ENCODE data around the gene EEF2K. TPM values are rescaled to one million over a fixed set of nuclear protein-coding genes. Genes with fewer than 3 reads are reported as not detected.

The EEF2K gene
- total and polyA plus RNA-seq, 2 of the 13 experiments (the other 11 are each of a cell fraction or from before 2014, with no cell fraction given), result 22.0 to 23.8 TPM

DNA sequence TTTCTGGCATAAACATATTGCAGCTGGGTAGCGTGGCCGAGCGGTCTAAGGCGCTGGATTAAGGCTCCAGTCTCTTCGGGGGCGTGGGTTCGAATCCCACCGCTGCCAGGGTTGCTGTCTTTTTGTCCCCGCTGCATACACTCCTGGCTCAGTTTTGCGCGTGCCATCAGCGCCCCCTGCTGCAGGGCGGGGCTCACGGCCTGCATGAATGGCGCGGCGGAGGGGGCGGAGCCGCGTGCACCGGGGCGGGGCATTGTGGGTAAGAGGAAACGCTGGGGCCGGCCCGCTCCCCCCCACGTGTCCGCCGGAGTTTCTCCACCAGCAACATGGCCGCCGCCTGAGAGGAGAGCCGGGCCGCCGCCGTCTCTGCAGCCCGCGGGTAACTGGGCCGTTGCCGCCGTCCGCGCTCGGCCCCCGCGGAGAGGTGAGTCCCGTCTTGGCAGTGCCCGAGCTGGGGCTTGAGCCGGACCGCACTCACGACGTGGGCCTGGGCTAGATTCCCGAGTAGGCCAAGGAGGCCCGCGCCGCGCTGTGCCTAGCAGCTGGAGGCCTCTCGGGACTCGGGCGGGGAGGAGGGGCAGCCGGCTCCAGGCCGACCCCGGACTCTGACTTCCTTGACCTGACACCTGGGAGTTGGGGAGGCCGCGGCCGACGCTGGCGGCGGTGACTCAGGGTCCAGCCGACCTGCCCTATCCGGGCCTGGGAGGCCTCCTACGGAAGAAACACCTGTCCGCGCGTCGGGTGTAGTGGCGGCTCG is 91.2 kb downstream of the EEF2K start, which contains the start of gene POLR3E (continued):
- TF ChIP-seq, protein P1, sequence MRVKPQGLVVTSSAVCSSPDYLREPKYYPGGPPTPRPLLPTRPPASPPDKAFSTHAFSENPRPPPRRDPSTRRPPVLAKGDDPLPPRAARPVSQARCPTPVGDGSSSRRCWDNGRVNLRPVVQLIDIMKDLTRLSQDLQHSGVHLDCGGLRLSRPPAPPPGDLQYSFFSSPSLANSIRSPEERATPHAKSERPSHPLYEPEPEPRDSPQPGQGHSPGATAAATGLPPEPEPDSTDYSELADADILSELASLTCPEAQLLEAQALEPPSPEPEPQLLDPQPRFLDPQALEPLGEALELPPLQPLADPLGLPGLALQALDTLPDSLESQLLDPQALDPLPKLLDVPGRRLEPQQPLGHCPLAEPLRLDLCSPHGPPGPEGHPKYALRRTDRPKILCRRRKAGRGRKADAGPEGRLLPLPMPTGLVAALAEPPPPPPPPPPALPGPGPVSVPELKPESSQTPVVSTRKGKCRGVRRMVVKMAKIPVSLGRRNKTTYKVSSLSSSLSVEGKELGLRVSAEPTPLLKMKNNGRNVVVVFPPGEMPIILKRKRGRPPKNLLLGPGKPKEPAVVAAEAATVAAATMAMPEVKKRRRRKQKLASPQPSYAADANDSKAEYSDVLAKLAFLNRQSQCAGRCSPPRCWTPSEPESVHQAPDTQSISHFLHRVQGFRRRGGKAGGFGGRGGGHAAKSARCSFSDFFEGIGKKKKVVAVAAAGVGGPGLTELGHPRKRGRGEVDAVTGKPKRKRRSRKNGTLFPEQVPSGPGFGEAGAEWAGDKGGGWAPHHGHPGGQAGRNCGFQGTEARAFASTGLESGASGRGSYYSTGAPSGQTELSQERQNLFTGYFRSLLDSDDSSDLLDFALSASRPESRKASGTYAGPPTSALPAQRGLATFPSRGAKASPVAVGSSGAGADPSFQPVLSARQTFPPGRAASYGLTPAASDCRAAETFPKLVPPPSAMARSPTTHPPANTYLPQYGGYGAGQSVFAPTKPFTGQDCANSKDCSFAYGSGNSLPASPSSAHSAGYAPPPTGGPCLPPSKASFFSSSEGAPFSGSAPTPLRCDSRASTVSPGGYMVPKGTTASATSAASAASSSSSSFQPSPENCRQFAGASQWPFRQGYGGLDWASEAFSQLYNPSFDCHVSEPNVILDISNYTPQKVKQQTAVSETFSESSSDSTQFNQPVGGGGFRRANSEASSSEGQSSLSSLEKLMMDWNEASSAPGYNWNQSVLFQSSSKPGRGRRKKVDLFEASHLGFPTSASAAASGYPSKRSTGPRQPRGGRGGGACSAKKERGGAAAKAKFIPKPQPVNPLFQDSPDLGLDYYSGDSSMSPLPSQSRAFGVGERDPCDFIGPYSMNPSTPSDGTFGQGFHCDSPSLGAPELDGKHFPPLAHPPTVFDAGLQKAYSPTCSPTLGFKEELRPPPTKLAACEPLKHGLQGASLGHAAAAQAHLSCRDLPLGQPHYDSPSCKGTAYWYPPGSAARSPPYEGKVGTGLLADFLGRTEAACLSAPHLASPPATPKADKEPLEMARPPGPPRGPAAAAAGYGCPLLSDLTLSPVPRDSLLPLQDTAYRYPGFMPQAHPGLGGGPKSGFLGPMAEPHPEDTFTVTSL (CRISPR knock-in tag; IDR thresholded peaks at IDR 0.05; ENCODE audit: borderline replicate concordance), result peak; percentile 85; the same call in 1 of the 2 replicates
- TF ChIP-seq, protein P2, sequence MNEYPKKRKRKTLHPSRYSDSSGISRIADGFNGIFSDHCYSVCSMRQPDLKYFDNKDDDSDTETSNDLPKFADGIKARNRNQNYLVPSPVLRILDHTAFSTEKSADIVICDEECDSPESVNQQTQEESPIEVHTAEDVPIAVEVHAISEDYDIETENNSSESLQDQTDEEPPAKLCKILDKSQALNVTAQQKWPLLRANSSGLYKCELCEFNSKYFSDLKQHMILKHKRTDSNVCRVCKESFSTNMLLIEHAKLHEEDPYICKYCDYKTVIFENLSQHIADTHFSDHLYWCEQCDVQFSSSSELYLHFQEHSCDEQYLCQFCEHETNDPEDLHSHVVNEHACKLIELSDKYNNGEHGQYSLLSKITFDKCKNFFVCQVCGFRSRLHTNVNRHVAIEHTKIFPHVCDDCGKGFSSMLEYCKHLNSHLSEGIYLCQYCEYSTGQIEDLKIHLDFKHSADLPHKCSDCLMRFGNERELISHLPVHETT (CRISPR knock-in tag; conservative IDR thresholded peaks at IDR 0.05), result peak; percentile 97
- TF ChIP-seq RBM39 (IDR thresholded peaks at IDR 0.05; ENCODE audit: low read depth, low read length, poor library complexity, severe bottlenecking) (peak; percentile 87), ZBTB1 (CRISPR knock-in tag; IDR thresholded peaks at IDR 0.05; ENCODE audit: borderline replicate concordance) (peak; percentile 17; the same call in 1 of the 2 replicates), NRL (CRISPR knock-in tag; IDR thresholded peaks at IDR 0.05; ENCODE audit: borderline replicate concordance) (peak; percentile 99), FOSL2 (CRISPR knock-in tag; IDR thresholded peaks at IDR 0.05) (peak; percentile 81), MATR3 (CRISPR knock-in tag; IDR thresholded peaks at IDR 0.05) (no peak), ZNF567 (CRISPR knock-in tag; IDR thresholded peaks at IDR 0.05; ENCODE audit: borderline replicate concordance) (peak; percentile 75; the same call in 1 of the 2 replicates), CEBPB (IDR thresholded peaks at IDR 0.05; ENCODE audit: borderline replicate concordance, low read depth, low read length) (no peak), ZSCAN20 (CRISPR knock-in tag; IDR thresholded peaks at IDR 0.05; ENCODE audit: borderline replicate concordance) (peak; percentile 96; the same call in 1 of the 2 replicates), EED (CRISPR knock-in tag; IDR thresholded peaks at IDR 0.05) (peak; percentile 100)
- TF ChIP-seq, protein P3, sequence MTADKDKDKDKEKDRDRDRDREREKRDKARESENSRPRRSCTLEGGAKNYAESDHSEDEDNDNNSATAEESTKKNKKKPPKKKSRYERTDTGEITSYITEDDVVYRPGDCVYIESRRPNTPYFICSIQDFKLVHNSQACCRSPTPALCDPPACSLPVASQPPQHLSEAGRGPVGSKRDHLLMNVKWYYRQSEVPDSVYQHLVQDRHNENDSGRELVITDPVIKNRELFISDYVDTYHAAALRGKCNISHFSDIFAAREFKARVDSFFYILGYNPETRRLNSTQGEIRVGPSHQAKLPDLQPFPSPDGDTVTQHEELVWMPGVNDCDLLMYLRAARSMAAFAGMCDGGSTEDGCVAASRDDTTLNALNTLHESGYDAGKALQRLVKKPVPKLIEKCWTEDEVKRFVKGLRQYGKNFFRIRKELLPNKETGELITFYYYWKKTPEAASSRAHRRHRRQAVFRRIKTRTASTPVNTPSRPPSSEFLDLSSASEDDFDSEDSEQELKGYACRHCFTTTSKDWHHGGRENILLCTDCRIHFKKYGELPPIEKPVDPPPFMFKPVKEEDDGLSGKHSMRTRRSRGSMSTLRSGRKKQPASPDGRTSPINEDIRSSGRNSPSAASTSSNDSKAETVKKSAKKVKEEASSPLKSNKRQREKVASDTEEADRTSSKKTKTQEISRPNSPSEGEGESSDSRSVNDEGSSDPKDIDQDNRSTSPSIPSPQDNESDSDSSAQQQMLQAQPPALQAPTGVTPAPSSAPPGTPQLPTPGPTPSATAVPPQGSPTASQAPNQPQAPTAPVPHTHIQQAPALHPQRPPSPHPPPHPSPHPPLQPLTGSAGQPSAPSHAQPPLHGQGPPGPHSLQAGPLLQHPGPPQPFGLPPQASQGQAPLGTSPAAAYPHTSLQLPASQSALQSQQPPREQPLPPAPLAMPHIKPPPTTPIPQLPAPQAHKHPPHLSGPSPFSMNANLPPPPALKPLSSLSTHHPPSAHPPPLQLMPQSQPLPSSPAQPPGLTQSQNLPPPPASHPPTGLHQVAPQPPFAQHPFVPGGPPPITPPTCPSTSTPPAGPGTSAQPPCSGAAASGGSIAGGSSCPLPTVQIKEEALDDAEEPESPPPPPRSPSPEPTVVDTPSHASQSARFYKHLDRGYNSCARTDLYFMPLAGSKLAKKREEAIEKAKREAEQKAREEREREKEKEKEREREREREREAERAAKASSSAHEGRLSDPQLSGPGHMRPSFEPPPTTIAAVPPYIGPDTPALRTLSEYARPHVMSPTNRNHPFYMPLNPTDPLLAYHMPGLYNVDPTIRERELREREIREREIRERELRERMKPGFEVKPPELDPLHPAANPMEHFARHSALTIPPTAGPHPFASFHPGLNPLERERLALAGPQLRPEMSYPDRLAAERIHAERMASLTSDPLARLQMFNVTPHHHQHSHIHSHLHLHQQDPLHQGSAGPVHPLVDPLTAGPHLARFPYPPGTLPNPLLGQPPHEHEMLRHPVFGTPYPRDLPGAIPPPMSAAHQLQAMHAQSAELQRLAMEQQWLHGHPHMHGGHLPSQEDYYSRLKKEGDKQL (CRISPR knock-in tag; IDR thresholded peaks at IDR 0.05; ENCODE audit: low read depth), result no peak; the same call in 1 of the 2 replicates
- TF ChIP-seq, protein P4, sequence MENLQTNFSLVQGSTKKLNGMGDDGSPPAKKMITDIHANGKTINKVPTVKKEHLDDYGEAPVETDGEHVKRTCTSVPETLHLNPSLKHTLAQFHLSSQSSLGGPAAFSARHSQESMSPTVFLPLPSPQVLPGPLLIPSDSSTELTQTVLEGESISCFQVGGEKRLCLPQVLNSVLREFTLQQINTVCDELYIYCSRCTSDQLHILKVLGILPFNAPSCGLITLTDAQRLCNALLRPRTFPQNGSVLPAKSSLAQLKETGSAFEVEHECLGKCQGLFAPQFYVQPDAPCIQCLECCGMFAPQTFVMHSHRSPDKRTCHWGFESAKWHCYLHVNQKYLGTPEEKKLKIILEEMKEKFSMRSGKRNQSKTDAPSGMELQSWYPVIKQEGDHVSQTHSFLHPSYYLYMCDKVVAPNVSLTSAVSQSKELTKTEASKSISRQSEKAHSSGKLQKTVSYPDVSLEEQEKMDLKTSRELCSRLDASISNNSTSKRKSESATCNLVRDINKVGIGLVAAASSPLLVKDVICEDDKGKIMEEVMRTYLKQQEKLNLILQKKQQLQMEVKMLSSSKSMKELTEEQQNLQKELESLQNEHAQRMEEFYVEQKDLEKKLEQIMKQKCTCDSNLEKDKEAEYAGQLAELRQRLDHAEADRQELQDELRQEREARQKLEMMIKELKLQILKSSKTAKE (CRISPR knock-in tag; IDR thresholded peaks at IDR 0.05; ENCODE audit: borderline replicate concordance), result peak; percentile 67

Measured in HepG2 (cell line).